GM18499 (cell line): ENCODE data around the gene BMERB1.

Experiments
- ATAC-seq: cut with Tn5 transposase; IDR thresholded peaks from one replicate; pipeline ENCODE4 v1.9.1; 2021; ENCODE audit warnings: moderate number of reproducible peaks; ENCODE audit not compliant: insufficient read depth, unreplicated experiment

The BMERB1 gene

GRCh38 chr16:15635926-15636325 is 201.5 kb downstream of the BMERB1 start:
- no peak for ATAC-seq

- ATAC-seq = no peak
These were observed 202.0 kb downstream of the BMERB1 start for GRCh38 chr16:15636392-15636873.
